RWPE1 (cell line): ENCODE results near the gene PDZD2.

Source experiments
- CTCF ChIA-PET: fragments of 350-600 bp; sonication (Branson Sonifier 250); formaldehyde crosslinking; extraction: SDS; loops from one replicate; lab custom pipeline; 2021; lab: Yijun Ruan, JAX
- POLR2A ChIA-PET: fragments of 400-600 bp; formaldehyde crosslinking; extraction: SDS; loops from one replicate; lab custom pipeline; 2020; ENCODE audit warnings: antibody characterized with exemption; ENCODE audit not compliant: low non-redundant PET; lab: Yijun Ruan, JAX
- DNase-seq: peaks from one replicate; pipeline ENCODE4 v3.0.0; 2012; ENCODE audit warnings: low spot score
- H3K27ac ChIP-seq: fragments of 450-650 bp; 2 replicates; pipeline ENCODE4 v1.5.1; 2017
- TF ChIP-seq, protein P1 (sequence below): fragments of 450-650 bp; conservative IDR thresholded peaks from 2 replicates; pipeline ENCODE4 v1.5.1; 2017; ENCODE audit warnings: low read depth, mild to moderate bottlenecking

The PDZD2 gene

DNA sequence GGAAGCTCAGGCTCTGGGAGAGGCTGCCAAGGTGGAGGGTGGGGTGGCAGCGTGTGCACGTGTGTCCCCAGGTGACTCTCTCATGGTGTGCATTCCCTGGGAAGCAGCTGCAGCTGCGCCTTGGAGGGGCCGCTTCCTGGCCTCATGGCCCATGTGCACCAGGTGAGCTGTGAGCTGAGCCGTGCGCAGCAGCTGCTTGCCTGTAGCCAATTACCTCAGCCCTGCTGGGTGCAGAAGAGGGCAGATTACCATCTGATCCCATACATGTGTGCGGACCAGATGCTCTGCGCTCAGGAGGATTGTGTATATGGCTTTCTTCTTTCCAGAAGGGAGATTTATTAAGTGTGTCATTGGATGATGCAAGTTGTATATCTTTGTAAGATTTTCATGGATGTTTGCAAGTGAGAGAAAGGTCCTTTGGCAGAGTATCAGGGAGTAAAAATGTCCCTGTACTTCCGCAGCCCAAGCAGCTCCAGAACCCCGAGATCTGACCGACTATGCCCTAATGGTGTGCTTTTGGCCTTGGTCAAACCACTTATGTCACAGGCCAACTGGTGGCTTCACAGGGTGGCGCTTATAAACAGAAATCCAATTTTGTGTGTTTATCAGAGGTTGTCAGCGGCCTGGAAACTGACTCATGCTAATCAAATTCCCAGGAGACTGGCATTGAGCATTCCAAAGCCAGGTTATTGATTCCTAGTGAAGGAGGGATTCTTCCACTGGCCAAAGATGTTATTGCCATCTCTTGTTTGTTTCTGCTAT lies 305.9 kb downstream of the PDZD2 start:
- DNase-seq, result no peak
- TF ChIP-seq, protein P1, sequence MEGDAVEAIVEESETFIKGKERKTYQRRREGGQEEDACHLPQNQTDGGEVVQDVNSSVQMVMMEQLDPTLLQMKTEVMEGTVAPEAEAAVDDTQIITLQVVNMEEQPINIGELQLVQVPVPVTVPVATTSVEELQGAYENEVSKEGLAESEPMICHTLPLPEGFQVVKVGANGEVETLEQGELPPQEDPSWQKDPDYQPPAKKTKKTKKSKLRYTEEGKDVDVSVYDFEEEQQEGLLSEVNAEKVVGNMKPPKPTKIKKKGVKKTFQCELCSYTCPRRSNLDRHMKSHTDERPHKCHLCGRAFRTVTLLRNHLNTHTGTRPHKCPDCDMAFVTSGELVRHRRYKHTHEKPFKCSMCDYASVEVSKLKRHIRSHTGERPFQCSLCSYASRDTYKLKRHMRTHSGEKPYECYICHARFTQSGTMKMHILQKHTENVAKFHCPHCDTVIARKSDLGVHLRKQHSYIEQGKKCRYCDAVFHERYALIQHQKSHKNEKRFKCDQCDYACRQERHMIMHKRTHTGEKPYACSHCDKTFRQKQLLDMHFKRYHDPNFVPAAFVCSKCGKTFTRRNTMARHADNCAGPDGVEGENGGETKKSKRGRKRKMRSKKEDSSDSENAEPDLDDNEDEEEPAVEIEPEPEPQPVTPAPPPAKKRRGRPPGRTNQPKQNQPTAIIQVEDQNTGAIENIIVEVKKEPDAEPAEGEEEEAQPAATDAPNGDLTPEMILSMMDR, result no peak
- no peak overlapping the region for H3K27ac ChIP-seq
- CTCF ChIA-PET, result interaction anchor here (0.6 kb wide), 1 partner anchor 115 kb away, joined by 3 read pairs; no protein-coding TSS in a partner anchor
- POLR2A ChIA-PET, result no interaction called here

DNA sequence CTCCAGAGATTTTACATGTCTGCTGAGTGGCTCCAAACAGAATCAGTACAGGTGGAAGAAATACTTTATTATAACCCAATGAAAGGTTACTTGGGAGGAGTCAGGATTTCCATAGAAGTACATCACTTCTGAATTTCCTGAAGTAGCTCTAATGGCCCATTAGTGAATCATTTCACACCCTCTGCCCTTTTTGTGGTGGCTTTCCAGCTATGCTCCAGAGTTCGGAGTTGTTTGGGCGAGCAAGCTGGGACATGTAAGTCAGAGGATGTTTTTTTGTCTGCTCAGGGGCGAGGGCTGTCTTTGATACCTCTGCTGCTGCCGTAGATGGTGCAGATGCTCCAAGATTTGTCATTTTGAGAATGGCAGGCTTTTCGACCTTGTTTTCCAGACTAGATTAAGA lies 309.1 kb downstream of the PDZD2 start:
- peak; percentile 89 for DNase-seq
- ChIA-PET CTCF (interaction anchor here (0.6 to 0.9 kb wide), 3 partner anchors 12 to 221 kb away, joined by 3 to 4 read pairs (median 3); no protein-coding TSS in a partner anchor), POLR2A (interaction anchor here (0.6 kb wide), 1 partner anchor 82 kb away, joined by 3 read pairs; no protein-coding TSS in a partner anchor)
- TF ChIP-seq, protein P1, result no peak
- H3K27ac ChIP-seq, result peak overlapping the region; percentile 70

DNA sequence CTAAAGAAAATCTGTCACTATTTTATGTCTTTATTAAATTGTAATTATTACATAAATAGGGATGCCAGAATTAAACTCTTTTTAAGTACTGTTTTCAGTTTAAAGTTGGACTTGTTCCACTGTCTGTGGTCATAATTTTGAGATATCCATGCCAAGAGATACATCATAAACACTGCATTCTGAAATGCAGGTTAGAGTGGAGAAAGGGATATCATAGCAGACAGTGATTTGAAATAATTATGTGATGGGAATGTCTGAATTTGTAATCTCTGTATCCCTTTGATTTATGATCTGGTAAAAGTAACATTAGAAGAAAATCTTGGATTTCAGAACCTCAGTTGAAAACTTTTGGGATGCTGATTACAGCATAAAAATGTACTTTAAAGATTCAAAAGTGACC lies 313.1 kb downstream of the PDZD2 start:
- H3K27ac ChIP-seq, result no peak overlapping the region
- ChIA-PET POLR2A (no interaction called here), CTCF (no interaction called here)
- DNase-seq, result no peak
- TF ChIP-seq, protein P1, result no peak

DNA sequence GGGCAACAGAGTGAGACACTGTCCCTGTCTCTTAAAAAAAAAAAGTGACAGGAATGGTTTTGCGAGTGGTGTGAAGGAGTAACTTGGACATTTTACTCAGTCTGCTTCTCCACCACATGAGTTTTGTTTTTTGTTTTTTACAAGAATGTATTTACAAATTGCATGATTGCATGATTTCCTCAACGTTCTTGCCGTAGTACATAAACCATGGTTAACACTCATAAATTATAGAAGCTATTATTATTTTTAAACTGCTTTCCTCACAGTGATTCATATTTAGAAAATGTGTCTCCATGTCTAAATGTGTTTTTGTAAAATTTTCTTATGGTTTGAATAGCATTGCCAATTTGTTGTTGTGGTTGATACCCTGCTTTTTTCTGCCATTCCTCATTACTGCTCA lies 315.2 kb downstream of the PDZD2 start:
- POLR2A ChIA-PET, result no interaction called here
- CTCF ChIA-PET, result interaction anchor here (0.7 kb wide), 1 partner anchor 24 kb away, joined by 5 read pairs; no protein-coding TSS in a partner anchor
- no peak overlapping the region for H3K27ac ChIP-seq

DNA sequence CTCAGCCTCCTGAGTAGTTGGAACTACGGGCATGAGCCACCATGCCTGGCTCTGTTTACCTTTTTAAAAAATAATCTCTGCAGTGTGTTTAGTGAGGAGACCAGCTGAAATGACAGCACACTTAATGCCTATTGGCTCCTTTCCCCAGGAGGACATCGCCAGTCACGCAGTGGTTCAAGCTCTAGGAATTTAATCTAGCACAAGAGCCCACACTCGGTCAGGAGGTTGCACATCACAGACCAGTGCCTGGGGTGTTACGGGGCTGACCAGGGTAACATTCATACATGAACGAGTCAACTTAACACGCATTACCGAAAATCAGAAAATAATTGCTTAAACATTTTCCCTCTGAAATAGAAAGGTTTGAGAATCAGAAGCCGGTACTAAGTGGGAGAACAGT lies 318.2 kb downstream of the PDZD2 start:
- no peak for DNase-seq
- CTCF ChIA-PET, result no interaction called here
- TF ChIP-seq, protein P1, result no peak
- no peak overlapping the region for H3K27ac ChIP-seq
- POLR2A ChIA-PET, result no interaction called here

More for the DNA sequence above, 315.2 kb downstream of the PDZD2 start:
- TF ChIP-seq, protein P1, result no peak
- DNase-seq, result no peak

DNA sequence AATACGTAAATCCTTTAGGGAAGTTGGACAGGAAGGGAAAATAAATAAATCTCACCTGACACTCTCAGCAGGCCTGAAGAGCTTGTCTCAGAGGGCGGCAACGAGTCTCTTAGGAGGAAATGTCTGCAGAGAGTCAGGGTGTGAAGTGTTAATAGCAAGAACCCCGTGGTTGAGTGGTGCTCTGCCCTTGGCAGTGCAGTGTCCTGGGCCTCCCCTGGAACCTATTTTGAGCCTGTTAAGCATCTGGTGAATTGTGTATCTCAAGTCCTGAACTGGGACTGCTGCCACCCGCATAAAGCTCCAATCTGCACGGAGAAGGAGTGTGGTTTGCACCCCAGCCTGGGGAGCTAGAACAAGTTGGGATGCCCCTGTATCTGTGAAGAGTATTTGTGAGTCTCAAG lies 323.4 kb downstream of the PDZD2 start:
- DNase-seq, result no peak
- TF ChIP-seq, protein P1, result no peak
- no peak overlapping the region for H3K27ac ChIP-seq
- ChIA-PET POLR2A (no interaction called here), CTCF (no interaction called here)
